Adipocyte (in vitro differentiated cells): Measurements from ENCODE around the gene PGA4.
"Not testable (repeated sequence)": the region's sequence is repeated elsewhere in the genome, so short reads cannot be mapped to it uniquely, and the experiment has no call there.

Source experiments
- DNase-seq: peaks from one replicate; pipeline ENCODE4 v3.0.0-alpha.2; 2015; ENCODE audit warnings: low read depth
- H3K27me3 ChIP-seq: replicated peaks from 2 replicates; pipeline ENCODE4 v1.7.0; 2013; ENCODE audit warnings: mild to moderate bottlenecking, low read length, moderate library complexity; ENCODE audit not compliant: control insufficient read depth, insufficient read depth
- H3K36me3 ChIP-seq: 2 replicates; pipeline ENCODE4 v1.7.0; 2013; ENCODE audit warnings: low read length, mild to moderate bottlenecking, moderate library complexity; ENCODE audit not compliant: control insufficient read depth, insufficient read depth, severe bottlenecking
- H3K4me1 ChIP-seq: 2 replicates; pipeline ENCODE4 v1.7.0; 2013; ENCODE audit warnings: mild to moderate bottlenecking, low read length, moderate library complexity; ENCODE audit not compliant: control insufficient read depth, insufficient read depth
- H3K4me3 ChIP-seq: 2 replicates; pipeline ENCODE4 v1.7.0; 2013; ENCODE audit warnings: mild to moderate bottlenecking, low read length, moderate library complexity
- H3K9ac ChIP-seq: 2 replicates; pipeline ENCODE4 v1.7.0; 2013; ENCODE audit warnings: mild to moderate bottlenecking, low read length, moderate library complexity
- H3K9me3 ChIP-seq: 2 replicates; pipeline ENCODE4 v1.7.0; 2013; ENCODE audit warnings: mild to moderate bottlenecking, low read length, moderate library complexity; ENCODE audit not compliant: control insufficient read depth

Gene PGA4

DNA sequence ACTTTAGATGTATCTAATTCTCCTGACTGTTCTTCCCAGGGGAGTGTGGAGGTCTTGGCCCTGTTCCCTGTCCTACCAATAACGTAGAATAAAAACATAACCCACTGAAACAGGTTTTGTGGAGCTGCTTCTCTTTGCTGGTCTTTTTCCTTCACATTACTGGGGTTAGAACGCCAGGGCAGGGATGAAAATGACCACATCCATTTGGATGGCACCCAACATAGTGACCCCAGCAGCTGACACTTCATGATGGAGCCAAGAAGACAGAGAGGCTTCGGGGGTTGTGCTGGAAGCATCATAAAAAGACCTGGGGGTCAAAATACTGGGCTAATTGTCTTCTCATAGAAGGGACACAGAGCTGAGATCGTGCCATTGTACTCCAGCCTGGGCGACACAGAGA is 9.4 kb downstream of the PGA4 start:
- not testable (repeated sequence) for DNase-seq, H3K36me3 ChIP-seq, H3K9me3 ChIP-seq, H3K4me3 ChIP-seq, H3K9ac ChIP-seq, H3K4me1 ChIP-seq, H3K27me3 ChIP-seq

GRCh38 chr11:61232548-61233145 is 10.5 kb downstream of the PGA4 start:
- H3K27me3 ChIP-seq, DNase-seq, H3K9me3 ChIP-seq, H3K9ac ChIP-seq, H3K36me3 ChIP-seq, H3K4me3 ChIP-seq, H3K4me1 ChIP-seq: not testable (repeated sequence)

GRCh38 chr11:61237130-61237529 is 15.0 kb downstream of the PGA4 start:
- H3K4me3 ChIP-seq, H3K4me1 ChIP-seq, H3K36me3 ChIP-seq, H3K27me3 ChIP-seq, H3K9ac ChIP-seq, H3K9me3 ChIP-seq, DNase-seq: not testable (repeated sequence)

GRCh38 chr11:61240288-61240687 is 18.1 kb downstream of the PGA4 start:
- H3K36me3 ChIP-seq, H3K9me3 ChIP-seq, H3K9ac ChIP-seq, H3K4me3 ChIP-seq, H3K27me3 ChIP-seq, DNase-seq, H3K4me1 ChIP-seq: not testable (repeated sequence)

DNA sequence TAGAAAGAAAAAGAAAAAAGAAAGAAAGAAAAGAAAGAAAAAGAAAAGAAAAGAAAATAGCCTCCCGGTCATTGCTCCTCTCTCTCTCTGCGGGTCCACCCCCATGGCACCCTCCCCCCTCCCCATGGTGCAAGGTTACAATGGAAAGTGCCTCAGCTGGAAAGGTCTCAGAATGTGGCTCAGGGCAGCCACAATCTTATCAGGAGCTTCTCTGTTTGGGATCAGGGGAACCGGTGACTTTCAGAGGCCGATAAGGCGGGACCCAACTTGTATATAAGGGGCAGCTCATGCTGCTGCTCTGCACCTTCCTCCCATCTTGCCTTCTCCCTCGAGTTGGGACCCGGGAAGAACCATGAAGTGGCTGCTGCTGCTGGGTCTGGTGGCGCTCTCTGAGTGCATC is 18.7 kb downstream of the PGA4 start, which contains the start of gene PGA5:
Gene PGA5, plus strand, starts transcription at position 301 of the 400 bp plus-strand sequence. Its CDS starts 52 bp downstream, at position 353.
- DNase-seq, H3K4me3 ChIP-seq, H3K36me3 ChIP-seq, H3K9ac ChIP-seq, H3K9me3 ChIP-seq, H3K27me3 ChIP-seq, H3K4me1 ChIP-seq: not testable (repeated sequence)

DNA sequence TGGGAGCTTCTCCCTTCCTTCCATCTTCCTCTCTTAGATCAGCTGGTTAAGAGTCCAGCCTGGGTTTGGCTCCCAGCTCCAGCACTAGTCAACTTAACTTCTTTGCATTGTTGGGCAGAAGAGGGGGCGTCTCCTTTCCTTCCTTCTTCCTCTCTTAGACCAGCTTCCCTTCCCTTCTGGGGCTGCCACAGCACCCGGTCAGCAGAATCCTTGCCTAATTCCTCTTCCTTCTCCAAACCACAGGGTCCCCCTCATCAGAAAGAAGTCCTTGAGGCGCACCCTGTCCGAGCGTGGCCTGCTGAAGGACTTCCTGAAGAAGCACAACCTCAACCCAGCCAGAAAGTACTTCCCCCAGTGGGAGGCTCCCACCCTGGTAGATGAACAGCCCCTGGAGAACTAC is 19.4 kb downstream of the PGA4 start:
- H3K27me3 ChIP-seq, DNase-seq, H3K36me3 ChIP-seq, H3K9me3 ChIP-seq, H3K4me1 ChIP-seq, H3K9ac ChIP-seq, H3K4me3 ChIP-seq: not testable (repeated sequence)

DNA sequence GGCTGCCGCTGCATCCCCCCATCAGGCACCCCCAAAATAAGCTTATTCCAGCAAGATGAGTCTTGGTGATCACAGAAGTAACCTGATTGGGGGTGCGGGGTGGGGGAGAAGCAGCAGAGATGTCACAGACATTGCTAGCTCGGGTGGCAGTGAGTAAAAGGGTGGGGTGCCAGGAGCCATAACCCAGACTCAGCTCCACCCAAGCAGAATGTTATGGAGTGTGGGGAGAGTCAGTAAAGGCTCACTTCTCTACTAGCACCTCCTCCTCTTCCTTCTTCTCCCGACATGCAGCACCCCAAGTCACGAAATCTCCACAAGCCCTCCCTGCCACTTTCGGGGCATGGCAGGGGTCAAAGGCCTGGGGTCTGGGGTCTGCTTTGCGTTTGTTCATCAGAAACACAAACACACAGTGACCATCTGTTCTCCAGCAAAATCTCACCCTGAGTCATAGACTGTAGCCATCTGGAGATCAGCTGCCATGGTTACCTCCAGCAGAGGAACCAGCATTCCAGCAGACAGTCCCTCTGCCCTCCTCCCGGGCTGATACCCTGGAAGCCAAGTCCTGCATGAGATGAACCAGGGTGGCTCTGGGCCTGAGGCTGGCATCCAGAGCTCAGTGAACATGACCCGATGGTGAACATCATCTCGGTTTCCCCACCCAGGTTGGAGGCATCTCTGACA is 23.3 kb downstream of the PGA4 start:
- not testable (repeated sequence) for DNase-seq, H3K9me3 ChIP-seq, H3K4me3 ChIP-seq, H3K4me1 ChIP-seq, H3K27me3 ChIP-seq, H3K9ac ChIP-seq, H3K36me3 ChIP-seq

- not testable (repeated sequence) for H3K27me3 ChIP-seq, H3K9ac ChIP-seq, H3K4me3 ChIP-seq, DNase-seq, H3K4me1 ChIP-seq, H3K9me3 ChIP-seq, H3K36me3 ChIP-seq
Measured at GRCh38 chr11:61248071-61248470, 25.9 kb downstream of the PGA4 start.

- H3K9ac ChIP-seq, H3K27me3 ChIP-seq, H3K36me3 ChIP-seq, H3K4me3 ChIP-seq, DNase-seq, H3K9me3 ChIP-seq, H3K4me1 ChIP-seq: not testable (repeated sequence)
Measured at GRCh38 chr11:61249201-61249600, 27.1 kb downstream of the PGA4 start.

DNA sequence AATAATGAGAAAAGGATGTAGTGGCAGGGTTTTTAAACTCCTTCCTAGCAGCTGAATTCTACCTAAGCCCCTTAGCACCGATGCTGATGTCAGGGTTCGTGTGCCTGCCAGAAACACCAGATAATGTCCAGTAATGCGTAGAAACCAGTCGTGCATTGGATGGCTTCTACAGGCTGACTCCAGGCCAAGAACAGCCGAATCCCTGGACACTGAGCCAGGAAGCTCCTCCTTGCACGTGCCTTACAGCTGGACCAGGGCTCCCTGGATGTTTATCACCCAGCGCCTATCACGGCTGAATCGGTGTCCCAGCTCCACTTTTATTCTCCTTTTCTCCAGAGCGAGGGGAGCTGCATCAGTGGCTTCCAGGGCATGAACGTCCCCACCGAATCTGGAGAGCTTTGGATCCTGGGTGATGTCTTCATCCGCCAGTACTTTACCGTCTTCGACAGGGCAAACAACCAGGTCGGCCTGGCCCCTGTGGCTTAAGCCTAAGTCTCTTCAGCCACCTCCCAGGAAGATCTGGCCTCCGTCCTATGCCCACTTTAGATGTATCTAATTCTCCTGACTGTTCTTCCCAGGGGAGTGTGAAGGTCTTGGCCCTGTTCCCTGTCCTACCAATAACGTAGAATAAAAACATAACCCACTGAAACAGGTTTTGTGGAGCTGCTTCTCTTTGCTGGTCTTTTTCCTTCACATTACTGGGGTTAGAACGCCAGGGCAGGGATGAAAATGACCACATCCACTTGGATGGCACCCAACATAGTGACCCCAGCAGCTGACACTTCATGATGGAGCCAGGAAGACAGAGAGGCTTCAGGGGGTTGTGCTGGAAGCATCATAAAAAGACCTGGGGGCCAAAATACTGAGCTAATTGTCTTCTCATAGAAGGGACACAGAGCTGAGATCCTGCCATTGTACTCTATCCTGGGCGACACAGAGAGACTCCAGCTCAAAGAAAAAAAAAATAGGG is 28.9 kb downstream of the PGA4 start:
- H3K4me3 ChIP-seq, H3K36me3 ChIP-seq, H3K9me3 ChIP-seq, H3K9ac ChIP-seq, H3K27me3 ChIP-seq, H3K4me1 ChIP-seq, DNase-seq: not testable (repeated sequence)

DNA sequence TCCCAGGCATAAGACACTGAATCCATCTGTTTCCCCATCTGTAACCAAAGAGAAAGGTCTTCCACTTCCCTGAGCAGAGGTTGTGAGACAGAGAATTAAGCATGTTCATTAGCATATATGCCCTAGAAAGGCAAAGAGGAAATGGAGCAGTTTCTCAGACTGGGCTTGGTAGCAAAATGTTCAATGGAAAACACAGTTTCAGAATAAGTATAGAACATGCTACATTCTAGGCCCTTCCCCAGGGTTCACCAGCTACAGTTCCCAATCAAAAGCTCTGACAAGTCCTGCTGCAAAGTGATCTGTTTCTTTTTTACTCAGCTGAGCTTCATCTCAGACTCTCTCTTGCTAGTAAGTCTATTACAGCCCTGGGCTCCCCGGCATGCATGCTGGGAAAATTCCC is 30.2 kb downstream of the PGA4 start:
- not testable (repeated sequence) for H3K27me3 ChIP-seq, H3K9me3 ChIP-seq, H3K36me3 ChIP-seq, DNase-seq, H3K4me1 ChIP-seq, H3K9ac ChIP-seq, H3K4me3 ChIP-seq
